ENCODE data around the gene TBC1D22B.
A peak's percentile ranks its signal among the peaks of the same experiment; 100 is the strongest.
"Not testable (repeated sequence)": the region's sequence is repeated elsewhere in the genome, so short reads cannot be mapped to it uniquely, and the experiment has no call there.

Gene TBC1D22B

GRCh38 chr6:37321516-37322415, 64.2 kb downstream of the TBC1D22B start:
- no peak for DNase-seq

GRCh38 chr6:37323580-37323979, 66.0 kb downstream of the TBC1D22B start:
- DNase-seq = no peak

GRCh38 chr6:37324131-37325033, 66.8 kb downstream of the TBC1D22B start:
- DNase-seq = peak in 1 of 2 donors; percentile 53

GRCh38 chr6:37330345-37330744, 72.8 kb downstream of the TBC1D22B start:
- not testable (repeated sequence) for DNase-seq

- DNase-seq = no peak
Observed at GRCh38 chr6:37331047-37331446, 73.5 kb downstream of the TBC1D22B start.

DNA sequence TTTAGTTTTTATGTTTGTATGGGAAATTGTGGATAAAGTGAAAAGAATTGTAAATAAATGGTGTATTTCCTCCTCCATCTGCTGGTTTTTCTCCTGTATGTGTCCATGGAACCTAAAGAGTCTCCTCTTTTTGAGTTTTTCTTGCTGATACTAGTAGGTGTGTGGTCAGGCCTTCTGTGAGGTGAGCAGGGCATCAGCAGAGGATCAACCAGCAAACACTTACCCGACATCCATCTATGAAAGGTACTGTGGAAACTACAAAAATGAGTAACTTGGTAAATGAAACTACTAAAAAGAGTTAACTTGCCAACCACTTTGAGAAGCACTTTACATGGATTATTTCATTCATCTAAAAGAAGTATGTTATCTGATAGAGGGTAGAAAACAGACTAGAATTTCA, 75.3 kb downstream of the TBC1D22B start:
- no peak for DNase-seq

DNA sequence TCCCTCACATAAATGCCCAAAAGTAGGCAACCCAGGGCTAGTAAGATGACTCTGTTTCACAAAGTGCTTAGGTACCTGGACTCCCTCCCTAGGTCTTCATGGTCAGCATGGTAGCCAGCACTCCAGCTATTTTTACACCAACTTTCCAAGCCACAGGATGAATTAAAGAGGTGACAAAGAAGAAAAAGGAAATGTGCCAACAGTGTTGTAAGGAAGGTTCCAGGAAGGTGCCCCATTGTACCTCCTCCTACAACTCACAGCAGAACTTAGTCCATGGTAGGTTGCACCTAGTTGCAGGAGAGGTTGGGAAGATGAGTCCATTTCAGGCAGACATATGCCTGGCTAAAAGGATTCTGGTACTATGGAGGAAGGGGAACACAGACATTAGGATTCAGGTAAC, 76.5 kb downstream of the TBC1D22B start:
- DNase-seq = no peak

- DNase-seq = not testable (repeated sequence)
Observed at GRCh38 chr6:37338317-37338716, 80.7 kb downstream of the TBC1D22B start.

GRCh38 chr6:37338745-37339255, 81.2 kb downstream of the TBC1D22B start:
- DNase-seq = no peak

- DNase-seq = no peak
Observed at GRCh38 chr6:37339741-37340638, 82.4 kb downstream of the TBC1D22B start.

DNA sequence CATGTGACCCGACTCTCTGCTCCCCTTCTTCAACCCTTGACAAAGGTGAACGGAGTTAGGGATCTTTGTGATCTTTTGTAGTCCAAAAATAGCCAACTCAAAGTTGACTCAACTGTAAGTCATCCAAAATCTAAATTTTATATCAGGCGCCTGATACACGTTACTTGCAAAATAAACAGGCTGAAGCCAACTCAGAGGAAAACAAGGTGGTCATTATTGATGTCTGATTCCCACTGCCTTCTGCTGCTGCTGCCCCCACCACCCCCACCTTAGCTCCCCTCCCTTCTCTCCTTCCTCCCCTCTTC, 83.0 kb downstream of the TBC1D22B start:
- no peak for DNase-seq

- DNase-seq = no peak
Observed at GRCh38 chr6:37343248-37343647, 85.7 kb downstream of the TBC1D22B start.

GRCh38 chr6:37344308-37344707, 86.7 kb downstream of the TBC1D22B start:
- DNase-seq = no peak

- not testable (repeated sequence) for DNase-seq
Observed at GRCh38 chr6:37345804-37346203, 88.2 kb downstream of the TBC1D22B start.

DNA sequence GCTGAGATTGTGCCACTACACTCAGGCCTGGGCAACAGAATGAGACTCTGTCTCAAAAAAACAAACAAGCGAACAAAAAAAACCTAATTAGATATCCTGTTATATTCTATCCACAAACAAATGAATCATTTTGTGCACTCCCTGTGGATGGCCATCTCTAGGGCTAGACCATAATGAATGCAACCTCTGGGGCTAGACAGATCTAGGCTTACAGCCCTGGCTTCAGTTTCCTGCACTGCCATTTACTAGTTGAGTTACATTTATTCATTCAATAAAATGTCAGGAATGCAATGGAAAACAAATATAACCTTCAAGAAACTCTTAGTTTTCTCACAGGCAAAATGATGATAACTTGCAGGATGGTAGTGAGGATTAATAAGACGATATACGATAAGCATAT, 89.6 kb downstream of the TBC1D22B start:
- no peak for DNase-seq

DNA sequence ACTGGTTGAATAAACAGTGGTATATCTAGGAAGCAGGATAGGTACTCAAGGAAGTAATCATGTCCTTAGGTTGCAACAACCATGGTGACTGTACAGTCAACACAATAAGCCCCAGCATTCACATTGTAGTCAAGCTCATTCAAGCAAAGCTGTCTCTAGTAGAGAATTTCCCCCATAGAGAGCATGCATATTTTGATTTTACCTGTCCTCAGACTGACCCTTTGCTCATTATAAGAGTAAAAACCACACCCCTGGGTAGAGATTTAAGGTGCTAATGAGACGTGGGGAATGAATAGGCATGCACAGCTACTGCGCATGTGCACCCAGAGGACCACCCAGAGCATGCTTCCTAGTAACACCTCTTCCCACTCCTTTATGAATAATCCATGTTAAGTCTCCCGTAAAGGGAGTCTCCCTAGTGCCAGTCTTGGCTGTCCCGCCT, 90.1 kb downstream of the TBC1D22B start:
- DNase-seq = no peak

GRCh38 chr6:37351027-37351426, 93.5 kb downstream of the TBC1D22B start:
- DNase-seq = no peak

DNA sequence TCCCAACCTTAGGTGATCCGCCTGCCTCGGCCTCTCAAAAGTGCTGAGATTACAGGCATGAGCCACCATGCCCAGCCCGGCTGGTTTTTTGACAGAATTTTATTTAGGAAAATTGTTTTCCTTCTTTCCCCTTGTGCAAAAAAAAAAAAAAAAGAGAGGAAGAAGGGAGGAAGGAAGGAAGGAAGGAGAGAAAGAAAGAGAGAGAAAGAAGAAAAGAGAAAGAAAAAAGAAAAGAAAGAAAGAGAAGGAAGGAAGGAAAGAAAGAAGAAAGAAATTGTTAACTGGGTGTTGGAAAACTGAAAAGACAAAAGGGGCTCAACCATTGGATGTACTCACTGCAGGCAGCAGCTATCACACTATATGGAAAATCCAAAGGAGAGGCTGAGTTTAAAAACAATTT, 94.8 kb downstream of the TBC1D22B start:
- no peak for DNase-seq

DNA sequence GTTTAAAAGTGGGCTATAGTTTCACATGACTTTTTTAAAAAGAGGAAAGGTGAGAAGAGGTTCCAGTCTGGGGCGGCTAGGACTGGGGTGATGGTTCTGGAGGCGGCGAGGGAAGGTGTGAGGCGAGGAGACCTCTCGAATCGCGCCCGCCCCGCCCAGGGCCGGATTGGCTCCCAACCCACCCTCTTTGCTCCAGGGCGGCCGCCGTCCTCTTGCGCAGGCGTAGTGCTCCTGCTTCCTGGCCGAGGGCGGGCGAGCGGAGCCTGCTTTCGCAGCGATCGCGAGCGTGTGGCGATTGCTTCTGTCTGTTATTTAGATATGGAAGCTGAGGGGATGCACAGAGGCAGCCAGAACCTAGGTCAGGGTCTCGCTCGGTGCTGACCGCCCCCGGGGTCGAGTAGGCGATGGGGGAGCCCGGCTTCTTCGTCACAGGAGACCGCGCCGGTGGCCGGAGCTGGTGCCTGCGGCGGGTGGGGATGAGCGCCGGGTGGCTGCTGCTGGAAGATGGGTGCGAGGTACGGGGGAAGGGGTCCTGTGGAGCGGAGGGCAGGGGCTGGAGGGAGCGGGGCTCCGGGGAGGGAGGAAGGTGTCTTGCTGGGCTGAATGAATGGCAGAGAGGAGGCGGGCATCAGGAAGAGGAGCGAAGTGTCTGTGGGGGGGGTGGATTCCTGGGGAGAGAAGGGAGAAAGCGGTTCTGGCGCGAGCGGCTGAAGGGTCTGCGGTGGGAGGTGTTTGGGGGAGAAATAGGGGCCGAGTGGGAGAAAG, 96.4 kb downstream of the TBC1D22B start, which contains the start of gene RNF8:
RNF8 (plus strand) TSS at position 223 of the 765 bp plus-strand sequence; CDS start at position 405, 182 bp downstream.
- peak; percentile 82 to 86 for DNase-seq

- peak in 1 of 2 donors; percentile 27 for DNase-seq
Observed at GRCh38 chr6:37354526-37355384, 97.2 kb downstream of the TBC1D22B start.

DNA sequence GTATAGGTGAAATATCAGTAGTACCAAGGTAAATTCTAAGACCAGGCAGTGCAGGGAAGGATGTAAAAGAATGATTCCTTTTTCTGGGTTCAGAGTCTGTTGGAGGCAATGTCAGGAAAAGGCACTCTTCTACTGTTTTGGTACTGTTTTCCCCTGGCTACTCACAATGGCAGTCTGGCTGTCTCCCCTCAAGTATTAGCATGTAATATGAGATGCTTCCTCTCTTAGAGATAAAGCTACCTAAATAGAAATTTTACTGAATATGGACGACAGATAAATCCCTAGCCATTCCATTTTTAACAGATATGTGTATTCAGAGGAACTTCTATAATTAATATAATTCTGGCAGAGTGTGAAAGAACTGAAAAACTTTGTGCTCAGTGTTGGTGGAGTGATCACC, 99.7 kb downstream of the TBC1D22B start:
- no peak for DNase-seq

Measured in bone marrow (tissue), 2 donors.